Astrocyte (in vitro differentiated cells and primary cell): ENCODE data around the gene SLC7A8. TPM values are rescaled to one million over a fixed set of nuclear protein-coding genes. Genes with fewer than 3 reads are reported as not detected.
A peak's percentile ranks its signal among the peaks of the same experiment; 100 is the strongest.

Experiments
- DNase-seq: peaks from one replicate; pipeline ENCODE4 v3.0.0-alpha.2; 2010; ENCODE audit warnings: low read depth
- FAIRE-seq: peaks from 2 replicates; lab custom pipeline; 2011; peaks lifted over from hg19 to GRCh38; lab: Jason Lieb, UNC
- H2AFZ ChIP-seq: 2 replicates; pipeline ENCODE4 v1.6.0; 2012; ENCODE audit warnings: low read depth, low read length, inconsistent platforms
- H3K27ac ChIP-seq: 2 replicates; pipeline ENCODE4 v1.5.1; 2011; ENCODE audit warnings: low read depth, low read length, inconsistent platforms
- H3K27me3 ChIP-seq: 2 replicates; pipeline ENCODE4 v1.6.0; 2011; ENCODE audit warnings: low read length, inconsistent platforms; ENCODE audit not compliant: insufficient read depth
- H3K36me3 ChIP-seq: 2 replicates; pipeline ENCODE4 v1.5.1; 2011; ENCODE audit warnings: low read length, inconsistent platforms; ENCODE audit not compliant: insufficient read depth
- H3K4me1 ChIP-seq: 2 replicates; pipeline ENCODE4 v1.5.1; 2011; ENCODE audit warnings: low read length, inconsistent platforms; ENCODE audit not compliant: insufficient read depth
- H3K4me2 ChIP-seq: 2 replicates; pipeline ENCODE4 v1.6.0; 2012; ENCODE audit warnings: low read length, inconsistent platforms
- H3K4me3 ChIP-seq: 2 replicates; pipeline ENCODE4 v1.5.1; 2011; ENCODE audit warnings: low read depth, mild to moderate bottlenecking, low read length, inconsistent platforms; ENCODE audit not compliant: insufficient read depth
- H3K79me2 ChIP-seq: 2 replicates; pipeline ENCODE4 v1.6.0; 2012; ENCODE audit warnings: mild to moderate bottlenecking, low read length, inconsistent platforms; ENCODE audit not compliant: insufficient read depth
- H3K9ac ChIP-seq: 2 replicates; pipeline ENCODE4 v1.6.0; 2012; ENCODE audit warnings: mild to moderate bottlenecking, low read length, inconsistent platforms
- H3K9me3 ChIP-seq: 2 replicates; pipeline ENCODE4 v1.5.1; 2012; ENCODE audit warnings: low read depth, mild to moderate bottlenecking, low read length, inconsistent platforms; ENCODE audit not compliant: insufficient read depth
- H4K20me1 ChIP-seq: 2 replicates; pipeline ENCODE4 v1.6.0; 2012; ENCODE audit warnings: low read length, inconsistent platforms; ENCODE audit not compliant: insufficient read depth
- H3K27ac Mint-ChIP-seq: one replicate; pipeline ENCODE4 v1.8.0; 2021; ENCODE audit warnings: mild to moderate bottlenecking, mixed read lengths; ENCODE audit not compliant: unreplicated experiment
- H3K27me3 Mint-ChIP-seq: one replicate; pipeline ENCODE4 v1.8.0; 2021; ENCODE audit warnings: low read depth, mixed read lengths; ENCODE audit not compliant: unreplicated experiment
- H3K36me3 Mint-ChIP-seq: one replicate; pipeline ENCODE4 v1.8.0; 2021; ENCODE audit warnings: low read depth, mixed read lengths; ENCODE audit not compliant: unreplicated experiment
- H3K4me1 Mint-ChIP-seq: one replicate; pipeline ENCODE4 v1.8.0; 2021; ENCODE audit warnings: low read depth, mixed read lengths; ENCODE audit not compliant: unreplicated experiment
- H3K4me3 Mint-ChIP-seq: one replicate; pipeline ENCODE4 v1.8.0; 2021; ENCODE audit warnings: mild to moderate bottlenecking, moderate library complexity, mixed read lengths; ENCODE audit not compliant: unreplicated experiment
- H3K9me3 Mint-ChIP-seq: one replicate; pipeline ENCODE4 v1.8.0; 2021; ENCODE audit warnings: mild to moderate bottlenecking, mixed read lengths; ENCODE audit not compliant: unreplicated experiment
- CTCF ChIP-seq: IDR thresholded peaks from 2 replicates; pipeline ENCODE4 v1.5.1; 2011; ENCODE audit warnings: low read depth, mild to moderate bottlenecking, inconsistent platforms, low read length, moderate library complexity; ENCODE audit not compliant: insufficient read depth
- EZH2 ChIP-seq: IDR thresholded peaks from 2 replicates; pipeline ENCODE4 v1.6.1; 2012; ENCODE audit warnings: mild to moderate bottlenecking, low read length, inconsistent platforms; ENCODE audit not compliant: insufficient read depth
- total RNA-seq: library from RNA; stranded (reverse); gene quantifications from 2 replicates; pipeline ENCODE4 v1.2.1, GENCODE V29; 2021

SLC7A8 gene
- total RNA-seq, 1 donor from 2014 or later, result 6.5 TPM

DNA sequence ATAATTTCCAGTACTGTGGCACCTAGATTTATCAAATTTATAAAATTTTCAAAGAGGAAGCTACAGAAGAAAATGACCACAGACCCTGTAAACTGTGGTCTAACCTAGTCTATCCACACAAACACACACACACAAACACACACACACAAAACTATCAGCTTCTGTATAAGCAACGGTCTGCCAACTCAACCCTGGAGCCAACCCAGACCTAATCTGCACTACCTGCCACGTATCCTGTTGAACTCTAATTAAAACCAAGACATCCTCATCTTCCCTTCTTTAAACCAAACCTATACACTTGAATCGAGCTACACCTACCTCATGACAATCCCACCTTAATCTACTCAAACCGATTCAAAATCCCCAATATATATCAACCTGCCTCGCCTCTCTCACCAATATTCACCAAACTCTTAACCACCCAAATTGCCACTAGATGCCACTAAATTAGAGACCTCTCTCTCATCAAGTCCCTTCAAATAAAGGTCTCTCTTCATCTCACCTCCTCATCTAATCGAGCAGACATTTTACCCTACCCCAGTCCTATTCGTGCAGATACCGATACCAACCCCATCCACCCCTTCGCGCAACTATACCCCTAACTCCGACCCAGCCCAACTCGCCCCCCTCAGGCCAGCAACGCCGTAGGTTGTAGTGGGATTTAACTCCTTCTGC is 89.3 kb downstream of the SLC7A8 start:
- Histone ChIP-seq H4K20me1 (peaks cover 70% of the 10 kb centered on the region), H3K9me3 (no peaks in the 10 kb centered on the region), H3K27me3 (no peaks in the 10 kb centered on the region), H3K79me2 (peaks cover 91% of the 10 kb centered on the region), H3K36me3 (peaks cover 40% of the 10 kb centered on the region), H3K9ac (peak overlapping the region; percentile 97), H3K4me2 (peak overlapping the region; percentile 98), H3K4me1 (peaks cover 17% of the 10 kb centered on the region), H3K27ac (peak overlapping the region; percentile 99), H3K4me3 (peak overlapping the region; percentile 93), H2AFZ (peak overlapping the region; percentile 99)
- Mint-ChIP-seq H3K27ac (no peak overlapping the region), H3K9me3 (no peaks in the 10 kb centered on the region), H3K36me3 (peaks cover 21% of the 10 kb centered on the region), H3K4me3 (no peak overlapping the region), H3K27me3 (no peaks in the 10 kb centered on the region), H3K4me1 (peaks cover 39% of the 10 kb centered on the region)
- DNase-seq (no peak), FAIRE-seq (no peak)
- TF ChIP-seq EZH2 (no peak), CTCF (peak; percentile 28)

- Histone ChIP-seq H3K27ac (peak overlapping the region; percentile 99), H3K4me2 (peak overlapping the region; percentile 98), H3K9ac (peak overlapping the region; percentile 97), H3K36me3 (peaks cover 39% of the 10 kb centered on the region), H3K9me3 (no peaks in the 10 kb centered on the region), H2AFZ (no peak overlapping the region), H3K4me1 (peaks cover 17% of the 10 kb centered on the region), H3K27me3 (no peaks in the 10 kb centered on the region), H4K20me1 (peaks cover 64% of the 10 kb centered on the region), H3K79me2 (peaks cover 85% of the 10 kb centered on the region), H3K4me3 (peak overlapping the region; percentile 93)
- Mint-ChIP-seq H3K4me3 (no peak overlapping the region), H3K36me3 (peaks cover 17% of the 10 kb centered on the region), H3K27ac (no peak overlapping the region), H3K9me3 (no peaks in the 10 kb centered on the region), H3K27me3 (no peaks in the 10 kb centered on the region), H3K4me1 (peaks cover 39% of the 10 kb centered on the region)
- no peak for TF ChIP-seq EZH2
- TF ChIP-seq CTCF, result no peak
- no peak for DNase-seq
- FAIRE-seq, result no peak
Measured at GRCh38 chr14:23093526-23093925, 89.9 kb downstream of the SLC7A8 start.

- Histone ChIP-seq H4K20me1 (peaks cover 59% of the 10 kb centered on the region), H3K27me3 (no peaks in the 10 kb centered on the region), H3K36me3 (peaks cover 39% of the 10 kb centered on the region), H3K27ac (no peak overlapping the region), H2AFZ (no peak overlapping the region), H3K9me3 (no peaks in the 10 kb centered on the region), H3K4me2 (peak overlapping the region; percentile 98), H3K9ac (peak overlapping the region; percentile 97), H3K4me3 (peak overlapping the region; percentile 18), H3K4me1 (peaks cover 17% of the 10 kb centered on the region), H3K79me2 (peaks cover 81% of the 10 kb centered on the region)
- H3K36me3 Mint-ChIP-seq, result peaks cover 14% of the 10 kb centered on the region
- no peak overlapping the region for H3K4me3 Mint-ChIP-seq
- TF ChIP-seq CTCF, result no peak
- TF ChIP-seq EZH2, result no peak
- no peak overlapping the region for H3K27ac Mint-ChIP-seq
- peaks cover 38% of the 10 kb centered on the region for H3K4me1 Mint-ChIP-seq
- FAIRE-seq (no peak), DNase-seq (no peak)
- H3K9me3 Mint-ChIP-seq, result no peaks in the 10 kb centered on the region
- no peaks in the 10 kb centered on the region for H3K27me3 Mint-ChIP-seq
Measured at GRCh38 chr14:23093104-23093503, 90.4 kb downstream of the SLC7A8 start.
